ENCODE data around the gene GATA3.

DNA sequence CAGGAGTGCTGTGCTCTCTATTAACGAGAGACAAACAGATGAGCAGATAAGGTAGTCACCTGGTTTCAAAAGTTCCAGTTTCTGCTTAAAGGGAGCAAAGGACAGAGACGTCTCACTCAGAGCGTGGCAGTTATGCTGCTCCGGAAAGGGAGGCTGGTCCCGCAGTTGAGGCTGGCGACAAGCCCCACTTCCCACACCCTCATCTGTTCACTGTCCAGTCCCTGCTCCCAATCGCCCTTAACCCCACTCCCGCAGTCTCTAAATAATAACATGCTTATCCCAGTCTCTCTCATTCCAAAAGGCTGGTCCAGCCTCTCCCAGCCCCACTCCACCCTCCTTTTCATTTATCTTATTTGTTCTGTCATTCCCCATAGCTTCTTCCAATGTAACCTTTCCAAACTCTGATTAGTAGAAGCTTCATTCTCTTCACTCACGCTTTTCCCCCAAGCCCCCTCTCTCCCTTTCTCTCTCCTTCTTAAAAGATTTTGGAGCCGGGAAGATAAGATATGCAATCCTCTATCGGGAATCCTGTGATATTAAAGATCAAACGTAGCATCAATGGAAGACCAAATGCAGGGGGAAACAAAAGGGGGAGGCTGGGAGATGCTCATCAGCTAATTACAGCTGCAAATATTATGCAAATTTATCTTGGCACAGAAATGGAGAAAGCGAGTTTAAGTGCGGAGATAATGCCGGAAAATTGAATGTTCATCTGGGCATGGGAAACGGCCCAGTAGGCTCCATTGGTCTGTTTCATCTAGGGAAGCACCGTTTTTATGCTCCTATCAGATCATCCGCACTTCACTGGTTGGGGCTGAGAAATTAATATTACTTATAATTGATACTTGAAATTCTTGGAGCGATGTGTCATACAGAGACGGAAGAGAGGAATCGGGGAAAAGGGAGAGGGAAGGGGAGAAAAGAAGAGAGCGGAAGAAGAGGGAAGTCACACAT lies 16.3 kb upstream of the GATA3 start:
- TF ChIP-seq ZNF70 (CRISPR knock-in tag; IDR thresholded peaks at IDR 0.05) (no peak), TCF4 (CRISPR knock-in tag; IDR thresholded peaks at IDR 0.05; ENCODE audit: borderline replicate concordance) (no peak), OSR1 (CRISPR knock-in tag; IDR thresholded peaks at IDR 0.05) (no peak), ESRRG (CRISPR knock-in tag; IDR thresholded peaks at IDR 0.05) (no peak), TOX (CRISPR knock-in tag; IDR thresholded peaks at IDR 0.05; ENCODE audit: borderline replicate concordance) (no peak), PPARA (CRISPR knock-in tag; IDR thresholded peaks at IDR 0.05; ENCODE audit: borderline replicate concordance) (no peak), ZFP30 (CRISPR knock-in tag; IDR thresholded peaks at IDR 0.05) (no peak)
- TF ChIP-seq, protein P1, sequence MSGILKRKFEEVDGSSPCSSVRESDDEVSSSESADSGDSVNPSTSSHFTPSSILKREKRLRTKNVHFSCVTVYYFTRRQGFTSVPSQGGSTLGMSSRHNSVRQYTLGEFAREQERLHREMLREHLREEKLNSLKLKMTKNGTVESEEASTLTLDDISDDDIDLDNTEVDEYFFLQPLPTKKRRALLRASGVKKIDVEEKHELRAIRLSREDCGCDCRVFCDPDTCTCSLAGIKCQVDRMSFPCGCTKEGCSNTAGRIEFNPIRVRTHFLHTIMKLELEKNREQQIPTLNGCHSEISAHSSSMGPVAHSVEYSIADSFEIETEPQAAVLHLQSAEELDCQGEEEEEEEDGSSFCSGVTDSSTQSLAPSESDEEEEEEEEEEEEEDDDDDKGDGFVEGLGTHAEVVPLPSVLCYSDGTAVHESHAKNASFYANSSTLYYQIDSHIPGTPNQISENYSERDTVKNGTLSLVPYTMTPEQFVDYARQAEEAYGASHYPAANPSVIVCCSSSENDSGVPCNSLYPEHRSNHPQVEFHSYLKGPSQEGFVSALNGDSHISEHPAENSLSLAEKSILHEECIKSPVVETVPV (CRISPR knock-in tag; IDR thresholded peaks at IDR 0.05) = no peak
- TF ChIP-seq, protein P2, sequence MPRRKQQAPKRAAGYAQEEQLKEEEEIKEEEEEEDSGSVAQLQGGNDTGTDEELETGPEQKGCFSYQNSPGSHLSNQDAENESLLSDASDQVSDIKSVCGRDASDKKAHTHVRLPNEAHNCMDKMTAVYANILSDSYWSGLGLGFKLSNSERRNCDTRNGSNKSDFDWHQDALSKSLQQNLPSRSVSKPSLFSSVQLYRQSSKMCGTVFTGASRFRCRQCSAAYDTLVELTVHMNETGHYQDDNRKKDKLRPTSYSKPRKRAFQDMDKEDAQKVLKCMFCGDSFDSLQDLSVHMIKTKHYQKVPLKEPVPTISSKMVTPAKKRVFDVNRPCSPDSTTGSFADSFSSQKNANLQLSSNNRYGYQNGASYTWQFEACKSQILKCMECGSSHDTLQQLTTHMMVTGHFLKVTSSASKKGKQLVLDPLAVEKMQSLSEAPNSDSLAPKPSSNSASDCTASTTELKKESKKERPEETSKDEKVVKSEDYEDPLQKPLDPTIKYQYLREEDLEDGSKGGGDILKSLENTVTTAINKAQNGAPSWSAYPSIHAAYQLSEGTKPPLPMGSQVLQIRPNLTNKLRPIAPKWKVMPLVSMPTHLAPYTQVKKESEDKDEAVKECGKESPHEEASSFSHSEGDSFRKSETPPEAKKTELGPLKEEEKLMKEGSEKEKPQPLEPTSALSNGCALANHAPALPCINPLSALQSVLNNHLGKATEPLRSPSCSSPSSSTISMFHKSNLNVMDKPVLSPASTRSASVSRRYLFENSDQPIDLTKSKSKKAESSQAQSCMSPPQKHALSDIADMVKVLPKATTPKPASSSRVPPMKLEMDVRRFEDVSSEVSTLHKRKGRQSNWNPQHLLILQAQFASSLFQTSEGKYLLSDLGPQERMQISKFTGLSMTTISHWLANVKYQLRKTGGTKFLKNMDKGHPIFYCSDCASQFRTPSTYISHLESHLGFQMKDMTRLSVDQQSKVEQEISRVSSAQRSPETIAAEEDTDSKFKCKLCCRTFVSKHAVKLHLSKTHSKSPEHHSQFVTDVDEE (CRISPR knock-in tag; IDR thresholded peaks at IDR 0.05) = no peak
- TF ChIP-seq, protein P3, sequence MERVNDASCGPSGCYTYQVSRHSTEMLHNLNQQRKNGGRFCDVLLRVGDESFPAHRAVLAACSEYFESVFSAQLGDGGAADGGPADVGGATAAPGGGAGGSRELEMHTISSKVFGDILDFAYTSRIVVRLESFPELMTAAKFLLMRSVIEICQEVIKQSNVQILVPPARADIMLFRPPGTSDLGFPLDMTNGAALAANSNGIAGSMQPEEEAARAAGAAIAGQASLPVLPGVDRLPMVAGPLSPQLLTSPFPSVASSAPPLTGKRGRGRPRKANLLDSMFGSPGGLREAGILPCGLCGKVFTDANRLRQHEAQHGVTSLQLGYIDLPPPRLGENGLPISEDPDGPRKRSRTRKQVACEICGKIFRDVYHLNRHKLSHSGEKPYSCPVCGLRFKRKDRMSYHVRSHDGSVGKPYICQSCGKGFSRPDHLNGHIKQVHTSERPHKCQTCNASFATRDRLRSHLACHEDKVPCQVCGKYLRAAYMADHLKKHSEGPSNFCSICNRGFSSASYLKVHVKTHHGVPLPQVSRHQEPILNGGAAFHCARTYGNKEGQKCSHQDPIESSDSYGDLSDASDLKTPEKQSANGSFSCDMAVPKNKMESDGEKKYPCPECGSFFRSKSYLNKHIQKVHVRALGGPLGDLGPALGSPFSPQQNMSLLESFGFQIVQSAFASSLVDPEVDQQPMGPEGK (CRISPR knock-in tag; IDR thresholded peaks at IDR 0.05; ENCODE audit: borderline replicate concordance) = no peak

Measured in SK-N-SH treated with all-trans-retinoic acid at 6 μM for 48 hours (cell line).